GM11168 (cell line): ENCODE results near the gene TGFBR1.

Experiments used
- in situ Hi-C: fragments of 300-500 bp; cut with MboI; formaldehyde crosslinking; loops from one replicate; pipeline ENCODE4 v1.12.0; 2022; ENCODE audit warnings: low sequenced_read_pairs; ENCODE audit not compliant: unreplicated experiment

The TGFBR1 gene

GRCh38 chr9:99130069-99130468, 25.2 kb downstream of the TGFBR1 start:
- in situ Hi-C loops = no loop called here

GRCh38 chr9:99133145-99133544, 28.2 kb downstream of the TGFBR1 start:
- in situ Hi-C loops = no loop called here

- in situ Hi-C loops = loop anchor here (5.0 kb wide), 1 partner anchor 158 kb away; no protein-coding TSS in a partner anchor
Measured at GRCh38 chr9:99134893-99135341, 30.0 kb downstream of the TGFBR1 start.

GRCh38 chr9:99135456-99135855, 30.5 kb downstream of the TGFBR1 start:
- in situ Hi-C loops = loop anchor here (5.0 kb wide), 1 partner anchor 158 kb away; no protein-coding TSS in a partner anchor

GRCh38 chr9:99137225-99137624, 32.3 kb downstream of the TGFBR1 start:
- in situ Hi-C loops = loop anchor here (5.0 kb wide), 1 partner anchor 160 kb away; no protein-coding TSS in a partner anchor

- in situ Hi-C loops = loop anchor here (5.0 kb wide), 1 partner anchor 161 kb away; no protein-coding TSS in a partner anchor
Measured at GRCh38 chr9:99137891-99138290, 33.0 kb downstream of the TGFBR1 start.

GRCh38 chr9:99138424-99139284, 33.7 kb downstream of the TGFBR1 start:
- in situ Hi-C loops = loop anchor here (5.0 kb wide), 1 partner anchor 161 kb away; no protein-coding TSS in a partner anchor

- in situ Hi-C loops = loop anchor here (5.0 to 10.0 kb wide), 2 partner anchors 163 to 295 kb away; no protein-coding TSS in a partner anchor
Measured at GRCh38 chr9:99139868-99140267, 35.0 kb downstream of the TGFBR1 start.

- in situ Hi-C loops = loop anchor here (10.0 kb wide), 1 partner anchor 296 kb away; no protein-coding TSS in a partner anchor
Measured at GRCh38 chr9:99140685-99141314, 35.9 kb downstream of the TGFBR1 start.

- in situ Hi-C loops = loop anchor here (10.0 kb wide), 1 partner anchor 297 kb away; no protein-coding TSS in a partner anchor
Measured at GRCh38 chr9:99141849-99142248, 36.9 kb downstream of the TGFBR1 start.

GRCh38 chr9:99142275-99142674, 37.4 kb downstream of the TGFBR1 start:
- in situ Hi-C loops = loop anchor here (10.0 kb wide), 1 partner anchor 297 kb away; no protein-coding TSS in a partner anchor

- in situ Hi-C loops = loop anchor here (10.0 kb wide), 1 partner anchor 299 kb away; no protein-coding TSS in a partner anchor
Measured at GRCh38 chr9:99143655-99144054, 38.7 kb downstream of the TGFBR1 start.

- in situ Hi-C loops = loop anchor here (10.0 kb wide), 1 partner anchor 300 kb away; no protein-coding TSS in a partner anchor
Measured at GRCh38 chr9:99144966-99145365, 40.1 kb downstream of the TGFBR1 start.

- in situ Hi-C loops = loop anchor here (10.0 kb wide), 1 partner anchor 302 kb away; no protein-coding TSS in a partner anchor
Measured at GRCh38 chr9:99146574-99146973, 41.7 kb downstream of the TGFBR1 start.

GRCh38 chr9:99147177-99147576, 42.3 kb downstream of the TGFBR1 start:
- in situ Hi-C loops = loop anchor here (10.0 kb wide), 1 partner anchor 302 kb away; no protein-coding TSS in a partner anchor

GRCh38 chr9:99150451-99151171, 45.7 kb downstream of the TGFBR1 start:
- in situ Hi-C loops = loop anchor here (25.0 kb wide), 1 partner anchor 1162 kb away; no protein-coding TSS in a partner anchor

GRCh38 chr9:99154356-99154755, 49.4 kb downstream of the TGFBR1 start:
- in situ Hi-C loops = loop anchor here (25.0 kb wide), 1 partner anchor 1158 kb away; no protein-coding TSS in a partner anchor

GRCh38 chr9:99155736-99156135, 50.8 kb downstream of the TGFBR1 start:
- in situ Hi-C loops = loop anchor here (25.0 kb wide), 1 partner anchor 1157 kb away; no protein-coding TSS in a partner anchor

GRCh38 chr9:99158629-99159028, 53.7 kb downstream of the TGFBR1 start:
- in situ Hi-C loops = loop anchor here (25.0 kb wide), 1 partner anchor 1154 kb away; no protein-coding TSS in a partner anchor
